ENCODE measurements around the gene TTC34. TPM values are rescaled to one million over a fixed set of nuclear protein-coding genes. Genes with fewer than 3 reads are reported as not detected.

Gene TTC34
- total and polyA plus RNA-seq, 7 donors, result 0.01 to 0.15 (median 0.04) TPM

- TF ChIP-seq CTCF (IDR thresholded peaks at IDR 0.05), result no peak
- Histone ChIP-seq H3K36me3 (ENCODE audit: insufficient read depth in 1 of 2, low read depth in 1 of 2) (no peaks in the 10 kb centered on the region), H3K27ac (no peak overlapping the region), H3K9me3 (no peaks in the 10 kb centered on the region), H3K4me3 (no peak overlapping the region), H3K27me3 (ENCODE audit: insufficient read depth in 3 of 3, low read length in 2 of 3) (peaks cover 0 to 32% (median 4%) of the 10 kb centered on the region in 3 donors), H3K4me1 (no peaks in the 10 kb centered on the region)
- WGBS, 3 donors, result 64 to 70% (median 69%) methylated on average over 34 of the region's 34 CpGs
- intact Hi-C loops (cut with DNase I), result no loop called here
- ATAC-seq, result no peak
- no peak for DNase-seq
Measured at GRCh38 chr1:2597441-2598328, 203.8 kb downstream of the TTC34 start.

- intact Hi-C loops (cut with DNase I), result no loop called here
- Histone ChIP-seq H3K4me1 (no peaks in the 10 kb centered on the region), H3K4me3 (no peak overlapping the region), H3K9me3 (no peaks in the 10 kb centered on the region), H3K27me3 (ENCODE audit: insufficient read depth in 3 of 3, low read length in 2 of 3) (peaks cover 0 to 28% (median 3%) of the 10 kb centered on the region in 3 donors), H3K36me3 (ENCODE audit: insufficient read depth in 1 of 2, low read depth in 1 of 2) (no peaks in the 10 kb centered on the region), H3K27ac (no peak overlapping the region)
- DNase-seq (no peak), ATAC-seq (no peak)
- TF ChIP-seq CTCF (IDR thresholded peaks at IDR 0.05), result no peak
- WGBS, 3 donors, result 79 to 82% (median 79%) methylated on average over 27 to 28 of the region's 28 CpGs
Measured at GRCh38 chr1:2596530-2597333, 204.8 kb downstream of the TTC34 start.

GRCh38 chr1:2595812-2596529, 205.5 kb downstream of the TTC34 start:
- no peak for ATAC-seq
- 80% methylated on average over 30 to 31 of the region's 31 CpGs for WGBS, 3 donors
- intact Hi-C loops (cut with DNase I), result no loop called here
- TF ChIP-seq CTCF (IDR thresholded peaks at IDR 0.05), result no peak
- Histone ChIP-seq H3K27ac (no peak overlapping the region), H3K9me3 (no peaks in the 10 kb centered on the region), H3K36me3 (ENCODE audit: insufficient read depth in 1 of 2, low read depth in 1 of 2) (no peaks in the 10 kb centered on the region), H3K4me3 (no peak overlapping the region), H3K4me1 (no peaks in the 10 kb centered on the region), H3K27me3 (ENCODE audit: insufficient read depth in 3 of 3, low read length in 2 of 3) (peaks cover 0 to 28% (median 3%) of the 10 kb centered on the region in 3 donors)
- DNase-seq, result no peak

- H3K4me3 ChIP-seq, result no peak overlapping the region
- intact Hi-C loops (cut with DNase I), result no loop called here
- peaks cover 0 to 28% (median 3%) of the 10 kb centered on the region in 3 donors for H3K27me3 ChIP-seq (ENCODE audit: insufficient read depth in 3 of 3, low read length in 2 of 3)
- 69 to 74% (median 69%) methylated on average over 15 to 19 of the region's 19 CpGs for WGBS, 3 donors
- no peaks in the 10 kb centered on the region for H3K9me3 ChIP-seq
- no peak for ATAC-seq
- TF ChIP-seq CTCF (IDR thresholded peaks at IDR 0.05), result no peak
- no peaks in the 10 kb centered on the region for H3K4me1 ChIP-seq
- H3K27ac ChIP-seq, result no peak overlapping the region
- DNase-seq, result no peak
- no peaks in the 10 kb centered on the region for H3K36me3 ChIP-seq (ENCODE audit: insufficient read depth in 1 of 2, low read depth in 1 of 2)
Measured at GRCh38 chr1:2595261-2595811, 206.2 kb downstream of the TTC34 start.
